Endothelial cell of umbilical vein (primary cell): Measurements from ENCODE around the gene KIF17. TPM values are rescaled to one million over a fixed set of nuclear protein-coding genes. Genes with fewer than 3 reads are reported as not detected.

ENCODE experiments used
- BruUV-seq: library from RNA; stranded (reverse); fragments of 400-500 nt; replicated peaks from 2 replicates; lab custom pipeline; 2021; lab: Mats Ljungman, UMichigan
- CTCF ChIA-PET: fragments of 300-600, 350-600 bp; sonication (Branson Sonifier 250); formaldehyde crosslinking; loops from one replicate; lab custom pipeline; 2021; ENCODE audit warnings: antibody characterized with exemption, inconsistent platforms; lab: Charles Lee
- POLR2A ChIA-PET: fragments of 300-600, 350-600 bp; sonication (Branson Sonifier 250); formaldehyde crosslinking; loops from one replicate; lab custom pipeline; 2021; ENCODE audit warnings: antibody characterized with exemption, inconsistent platforms; lab: Charles Lee
- DNase-seq: peaks from one replicate; pipeline ENCODE4 v3.0.0-alpha.2; 2011; ENCODE audit warnings: low read depth, low spot score
- FAIRE-seq: peaks from 2 replicates; lab custom pipeline; 2011; peaks lifted over from hg19 to GRCh38; lab: Jason Lieb, UNC
- H2AFZ ChIP-seq: 2 replicates; pipeline ENCODE4 v1.6.0; 2012; ENCODE audit warnings: low read depth, low read length, control low read depth, inconsistent platforms
- H3K27ac ChIP-seq: 2 replicates; pipeline ENCODE4 v1.5.1; 2011; ENCODE audit warnings: low read depth, mild to moderate bottlenecking, control low read depth, low read length, moderate library complexity; ENCODE audit not compliant: insufficient read depth
- H3K27me3 ChIP-seq, 2 experiments: 2 replicates each; pipeline versions ENCODE4 v1.6.0 to v1.6.1; 2011; ENCODE audit warnings: low read length in 2 of 2, mixed read lengths in 1 of 2; ENCODE audit not compliant: control insufficient read depth in 2 of 2, insufficient read depth in 2 of 2
- H3K36me3 ChIP-seq, 2 experiments: 2 replicates in 1 of 2; 3 replicates in 1 of 2; pipeline ENCODE4 v1.5.1; 2011; ENCODE audit warnings: low read length in 2 of 2, mild to moderate bottlenecking in 1 of 2, moderate library complexity in 1 of 2; ENCODE audit not compliant: control insufficient read depth in 2 of 2, insufficient read depth in 2 of 2; ENCODE audit errors: extremely low read depth in 1 of 2
- H3K4me1 ChIP-seq: 3 replicates; pipeline ENCODE4 v1.5.1; 2011; ENCODE audit warnings: mild to moderate bottlenecking, low read length; ENCODE audit not compliant: control insufficient read depth, insufficient read depth; ENCODE audit errors: extremely low read depth
- H3K4me2 ChIP-seq: 2 replicates; pipeline ENCODE4 v1.6.1; 2011; ENCODE audit warnings: low read length, control low read depth, mixed read lengths; ENCODE audit not compliant: insufficient read depth
- H3K4me3 ChIP-seq, 3 experiments: fragments of 200-600 bp in 1 of 3; sonication (generic), shearing (Covaris generic) in 1 of 3; replicated peaks in 1 of 3; 2 replicates each; pipeline ENCODE4 v1.5.1; 2011 to 2016; ENCODE audit warnings: control low read depth in 3 of 3, low read length in 3 of 3, mild to moderate bottlenecking in 2 of 3, inconsistent platforms in 1 of 3, low read depth in 1 of 3, moderate library complexity in 1 of 3; ENCODE audit not compliant: insufficient read depth in 1 of 3
- H3K79me2 ChIP-seq: 2 replicates; pipeline ENCODE4 v1.6.0; 2012; ENCODE audit warnings: low read length, inconsistent platforms; ENCODE audit not compliant: control insufficient read depth, insufficient read depth
- H3K9ac ChIP-seq: replicated peaks from 2 replicates; pipeline ENCODE3; 2011; ENCODE audit warnings: low read length, control low read depth; ENCODE audit not compliant: insufficient read depth; ENCODE audit errors: extremely low read depth
- H3K9me1 ChIP-seq: replicated peaks from 3 replicates; pipeline ENCODE4 v1.6.0; 2011; ENCODE audit warnings: mild to moderate bottlenecking, low read length; ENCODE audit not compliant: control insufficient read depth, insufficient read depth; ENCODE audit errors: extremely low read depth
- H3K9me3 ChIP-seq: replicated peaks from 2 replicates; pipeline ENCODE4 v1.5.1; 2012; ENCODE audit warnings: low read length, inconsistent platforms; ENCODE audit not compliant: control insufficient read depth, insufficient read depth
- H4K20me1 ChIP-seq: replicated peaks from 2 replicates; pipeline ENCODE3; 2011; ENCODE audit warnings: mild to moderate bottlenecking, low read length; ENCODE audit not compliant: control insufficient read depth, insufficient read depth; ENCODE audit errors: extremely low read depth
- CTCF ChIP-seq, 2 donors: IDR thresholded peaks; 1 replicate in 1 of 2; 2 replicates in 1 of 2; pipeline ENCODE4 v1.5.1; 2011; ENCODE audit warnings: low read length in 2 of 2, mild to moderate bottlenecking in 2 of 2, moderate library complexity in 2 of 2, control low read depth in 1 of 2, inconsistent platforms in 1 of 2, low read depth in 1 of 2; ENCODE audit not compliant: insufficient read depth in 1 of 2; ENCODE audit errors: extremely low read depth in 1 of 2
- EZH2 ChIP-seq: IDR thresholded peaks from 2 replicates; pipeline ENCODE4 v1.6.1; 2012; ENCODE audit warnings: borderline replicate concordance, low read depth, mild to moderate bottlenecking, moderate library complexity, low read length, inconsistent platforms; ENCODE audit not compliant: severe bottlenecking
- FOS ChIP-seq: IDR thresholded peaks from 2 replicates; pipeline ENCODE4 v1.6.1; 2011; ENCODE audit warnings: mild to moderate bottlenecking, low read length, moderate library complexity, borderline replicate concordance; ENCODE audit not compliant: insufficient read depth
- GATA2 ChIP-seq: IDR thresholded peaks from 2 replicates; pipeline ENCODE4 v1.7.0; 2011; ENCODE audit warnings: low read depth, mild to moderate bottlenecking, moderate library complexity, mixed read lengths, low read length; ENCODE audit not compliant: insufficient read length, insufficient read depth
- JUN ChIP-seq: IDR thresholded peaks from 2 replicates; pipeline ENCODE4 v1.6.1; 2011; ENCODE audit warnings: borderline replicate concordance, low read depth; ENCODE audit not compliant: insufficient read length, insufficient read depth
- MAX ChIP-seq: IDR thresholded peaks from 2 replicates; pipeline ENCODE4 v1.6.1; 2011; ENCODE audit not compliant: insufficient read depth, insufficient read length
- MYC ChIP-seq: IDR thresholded peaks from one replicate; pipeline ENCODE4 v1.6.1; 2011; ENCODE audit warnings: mild to moderate bottlenecking, low read depth, low read length
- POLR2A ChIP-seq: IDR thresholded peaks from 2 replicates; pipeline ENCODE4 v1.6.1; 2012; ENCODE audit warnings: low read depth, mild to moderate bottlenecking, control low read depth, low read length
- POLR2AphosphoS5 ChIP-seq: IDR thresholded peaks from 2 replicates; pipeline ENCODE4 v1.6.1; 2012; ENCODE audit warnings: low read depth, mild to moderate bottlenecking, control low read depth, low read length, moderate library complexity; ENCODE audit not compliant: insufficient read depth
- dilution Hi-C: fragments of 300-500 bp; cut with MboI; formaldehyde crosslinking; loops from one replicate; pipeline ENCODE4 v1.15.0; 2019; ENCODE audit warnings: low sequenced_read_pairs; ENCODE audit not compliant: extremely low pct_ligation_motif_present
- intact Hi-C: fragments of 100-400 bp; cut with micrococcal nuclease; formaldehyde crosslinking; loops from one replicate; pipeline ENCODE4 v1.10.0; 2022
- polyA plus RNA-seq, 4 experiments: library from polyadenylated mRNA; depleted of rRNA in 3 of 4; stranded (reverse) in 3 of 4; unstranded in 1 of 4; fragments of >200 nt; gene quantifications; 2 replicates each; pipeline versions ENCODE4 v1.2.1 to v1.2.3, GENCODE V29; 2011 to 2012; ENCODE audit warnings: missing spikeins in 1 of 4
- total RNA-seq: library from RNA; stranded (reverse); gene quantifications from 2 replicates; pipeline ENCODE4 v1.2.3, GENCODE V29; 2021

Gene KIF17
- total and polyA plus RNA-seq, 2 donors (not counting 3 experiments of a cell fraction or from before 2014, with no cell fraction given): 1.1 to 1.5 TPM

GRCh38 chr1:20705203-20705755, 12.5 kb downstream of the KIF17 start:
- no TSS peak for BruUV-seq

More at GRCh38 chr1:20705203-20705755, 12.5 kb downstream of the KIF17 start:
- POLR2A ChIA-PET: no interaction called here
- H4K20me1 ChIP-seq: no peaks in the 10 kb centered on the region
- no peaks in the 10 kb centered on the region for H3K9me1 ChIP-seq
- H3K79me2 ChIP-seq: no peaks in the 10 kb centered on the region
- H3K27ac ChIP-seq: no peak overlapping the region
- H3K4me1 ChIP-seq: no peaks in the 10 kb centered on the region
- CTCF ChIA-PET: interaction anchor here (1.0 to 1.2 kb wide), 2 partner anchors 76 to 490 kb away, joined by 3 to 4 read pairs; no protein-coding TSS in a partner anchor
- no peak overlapping the region for H3K9ac ChIP-seq
- no peak for FAIRE-seq
- DNase-seq: no peak
- no peak for TF ChIP-seq MAX
- TF ChIP-seq JUN: no peak
- TF ChIP-seq POLR2A: no peak
- TF ChIP-seq EZH2: no peak
- no peak for TF ChIP-seq POLR2AphosphoS5
- TF ChIP-seq CTCF (IDR thresholded peaks at IDR 0.05; ENCODE audit: extremely low read depth in 1 of 2, insufficient read depth in 1 of 2, low read depth in 1 of 2, low read length in 2 of 2): no peak
- no peak for TF ChIP-seq GATA2
- no peak for TF ChIP-seq FOS
- no peak for TF ChIP-seq MYC
- H3K36me3 ChIP-seq: no peaks in the 10 kb centered on the region
- no peak overlapping the region for H3K4me3 ChIP-seq
- no peaks in the 10 kb centered on the region for H3K27me3 ChIP-seq
- intact Hi-C loops (no loop called here), dilution Hi-C loops (no loop called here)
- no peaks in the 10 kb centered on the region for H3K9me3 ChIP-seq
- H3K4me2 ChIP-seq: no peak overlapping the region
- H2AFZ ChIP-seq: no peak overlapping the region
